Measurements from ENCODE around the gene DOCK6. TPM values are rescaled to one million over a fixed set of nuclear protein-coding genes. Genes with fewer than 3 reads are reported as not detected.

DOCK6 gene, protein sequence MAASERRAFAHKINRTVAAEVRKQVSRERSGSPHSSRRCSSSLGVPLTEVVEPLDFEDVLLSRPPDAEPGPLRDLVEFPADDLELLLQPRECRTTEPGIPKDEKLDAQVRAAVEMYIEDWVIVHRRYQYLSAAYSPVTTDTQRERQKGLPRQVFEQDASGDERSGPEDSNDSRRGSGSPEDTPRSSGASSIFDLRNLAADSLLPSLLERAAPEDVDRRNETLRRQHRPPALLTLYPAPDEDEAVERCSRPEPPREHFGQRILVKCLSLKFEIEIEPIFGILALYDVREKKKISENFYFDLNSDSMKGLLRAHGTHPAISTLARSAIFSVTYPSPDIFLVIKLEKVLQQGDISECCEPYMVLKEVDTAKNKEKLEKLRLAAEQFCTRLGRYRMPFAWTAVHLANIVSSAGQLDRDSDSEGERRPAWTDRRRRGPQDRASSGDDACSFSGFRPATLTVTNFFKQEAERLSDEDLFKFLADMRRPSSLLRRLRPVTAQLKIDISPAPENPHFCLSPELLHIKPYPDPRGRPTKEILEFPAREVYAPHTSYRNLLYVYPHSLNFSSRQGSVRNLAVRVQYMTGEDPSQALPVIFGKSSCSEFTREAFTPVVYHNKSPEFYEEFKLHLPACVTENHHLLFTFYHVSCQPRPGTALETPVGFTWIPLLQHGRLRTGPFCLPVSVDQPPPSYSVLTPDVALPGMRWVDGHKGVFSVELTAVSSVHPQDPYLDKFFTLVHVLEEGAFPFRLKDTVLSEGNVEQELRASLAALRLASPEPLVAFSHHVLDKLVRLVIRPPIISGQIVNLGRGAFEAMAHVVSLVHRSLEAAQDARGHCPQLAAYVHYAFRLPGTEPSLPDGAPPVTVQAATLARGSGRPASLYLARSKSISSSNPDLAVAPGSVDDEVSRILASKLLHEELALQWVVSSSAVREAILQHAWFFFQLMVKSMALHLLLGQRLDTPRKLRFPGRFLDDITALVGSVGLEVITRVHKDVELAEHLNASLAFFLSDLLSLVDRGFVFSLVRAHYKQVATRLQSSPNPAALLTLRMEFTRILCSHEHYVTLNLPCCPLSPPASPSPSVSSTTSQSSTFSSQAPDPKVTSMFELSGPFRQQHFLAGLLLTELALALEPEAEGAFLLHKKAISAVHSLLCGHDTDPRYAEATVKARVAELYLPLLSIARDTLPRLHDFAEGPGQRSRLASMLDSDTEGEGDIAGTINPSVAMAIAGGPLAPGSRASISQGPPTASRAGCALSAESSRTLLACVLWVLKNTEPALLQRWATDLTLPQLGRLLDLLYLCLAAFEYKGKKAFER (N-terminal part only)
- 56.8 and 62.9 TPM in 2 replicates for total RNA-seq

DNA sequence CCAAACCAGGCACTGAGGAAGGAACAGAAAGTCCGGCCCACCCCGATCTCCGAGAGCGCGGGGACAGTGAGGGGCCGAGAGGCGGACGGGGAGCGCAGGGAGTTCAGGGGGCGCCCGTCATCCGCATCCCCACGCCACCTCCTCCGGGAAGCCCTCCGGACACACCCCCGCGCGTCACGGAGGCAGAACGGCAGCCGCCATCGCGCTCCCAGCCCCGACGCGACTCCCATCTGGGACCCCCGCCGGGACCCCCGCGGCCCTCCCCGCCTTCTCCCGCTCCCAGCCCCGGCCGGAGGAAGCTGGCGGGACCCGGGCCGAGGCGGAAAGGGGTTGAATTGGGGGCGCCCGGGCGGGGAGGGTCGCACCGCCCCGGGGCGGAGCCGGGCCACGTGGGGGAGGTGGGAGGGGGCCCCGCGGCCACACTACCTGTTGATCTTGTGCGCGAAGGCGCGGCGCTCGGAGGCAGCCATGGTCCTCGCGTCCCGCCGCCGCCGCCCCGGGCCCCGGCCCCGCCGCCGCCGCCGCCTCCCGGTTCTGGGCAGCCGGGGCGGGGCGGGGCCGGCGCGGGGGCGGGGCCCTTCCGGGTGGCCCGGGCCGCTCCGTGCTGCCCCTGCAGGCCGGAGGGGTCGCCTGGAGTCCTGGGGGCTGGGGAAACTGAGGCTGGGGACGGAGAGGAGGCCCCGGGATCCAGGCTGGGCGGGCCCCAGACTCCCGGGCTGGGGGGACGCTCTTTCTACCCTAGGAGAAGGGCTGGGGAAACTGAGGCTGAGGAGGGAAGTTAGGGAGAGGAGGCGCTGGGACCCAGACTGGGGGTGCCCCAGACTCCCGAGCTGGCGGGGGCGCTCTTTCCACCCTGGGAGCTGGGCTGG is at the start of gene DOCK6:
DOCK6 (minus strand) TSS at position 554 of the 869 bp plus-strand sequence; CDS start at position 470, 84 bp downstream.
- TF ChIP-seq, protein P1, sequence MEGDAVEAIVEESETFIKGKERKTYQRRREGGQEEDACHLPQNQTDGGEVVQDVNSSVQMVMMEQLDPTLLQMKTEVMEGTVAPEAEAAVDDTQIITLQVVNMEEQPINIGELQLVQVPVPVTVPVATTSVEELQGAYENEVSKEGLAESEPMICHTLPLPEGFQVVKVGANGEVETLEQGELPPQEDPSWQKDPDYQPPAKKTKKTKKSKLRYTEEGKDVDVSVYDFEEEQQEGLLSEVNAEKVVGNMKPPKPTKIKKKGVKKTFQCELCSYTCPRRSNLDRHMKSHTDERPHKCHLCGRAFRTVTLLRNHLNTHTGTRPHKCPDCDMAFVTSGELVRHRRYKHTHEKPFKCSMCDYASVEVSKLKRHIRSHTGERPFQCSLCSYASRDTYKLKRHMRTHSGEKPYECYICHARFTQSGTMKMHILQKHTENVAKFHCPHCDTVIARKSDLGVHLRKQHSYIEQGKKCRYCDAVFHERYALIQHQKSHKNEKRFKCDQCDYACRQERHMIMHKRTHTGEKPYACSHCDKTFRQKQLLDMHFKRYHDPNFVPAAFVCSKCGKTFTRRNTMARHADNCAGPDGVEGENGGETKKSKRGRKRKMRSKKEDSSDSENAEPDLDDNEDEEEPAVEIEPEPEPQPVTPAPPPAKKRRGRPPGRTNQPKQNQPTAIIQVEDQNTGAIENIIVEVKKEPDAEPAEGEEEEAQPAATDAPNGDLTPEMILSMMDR (IDR thresholded peaks at IDR 0.05; ENCODE audit: insufficient read depth, low read length, poor library complexity, severe bottlenecking): peak; percentile 52
- DNase-seq (ENCODE audit: low read depth): no peak
- Histone ChIP-seq H3K4me3 (ENCODE audit: low read depth, low read length) (peak within 1 kb of the TSS; percentile 58), H3K36me3 (ENCODE audit: control insufficient read depth, insufficient read depth, low read length) (no peaks in the 10 kb centered on the region), H3K27me3 (ENCODE audit: control insufficient read depth, insufficient read depth, low read length) (no peaks in the 10 kb centered on the region)

DNA sequence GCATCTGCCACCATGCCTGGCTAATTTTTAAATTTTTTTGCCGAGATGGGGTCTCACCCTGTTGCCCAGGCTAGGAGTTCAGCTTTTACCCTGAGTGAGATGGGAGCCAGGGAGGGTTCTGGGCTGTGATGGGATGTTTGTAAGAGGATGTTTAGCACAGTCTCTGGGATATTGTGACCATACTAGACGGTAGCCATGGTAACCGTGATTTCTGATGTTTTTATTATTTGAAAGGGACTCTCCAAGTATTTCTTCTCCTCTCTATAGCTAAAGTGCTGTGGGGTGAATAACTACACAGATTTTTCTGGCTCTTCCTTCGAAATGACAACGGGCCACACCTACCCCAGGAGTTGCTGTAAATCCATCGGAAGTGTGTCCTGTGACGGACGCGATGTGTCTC is 44.0 kb upstream of the DOCK6 start:
- Histone ChIP-seq H3K27me3 (ENCODE audit: control insufficient read depth, insufficient read depth, low read length) (no peaks in the 10 kb centered on the region), H3K4me3 (ENCODE audit: low read depth, low read length) (no peak overlapping the region), H3K36me3 (ENCODE audit: control insufficient read depth, insufficient read depth, low read length) (no peaks in the 10 kb centered on the region)
- no peak for DNase-seq (ENCODE audit: low read depth)
- TF ChIP-seq, protein P1 (IDR thresholded peaks at IDR 0.05; ENCODE audit: insufficient read depth, low read length, poor library complexity, severe bottlenecking): no peak

DNA sequence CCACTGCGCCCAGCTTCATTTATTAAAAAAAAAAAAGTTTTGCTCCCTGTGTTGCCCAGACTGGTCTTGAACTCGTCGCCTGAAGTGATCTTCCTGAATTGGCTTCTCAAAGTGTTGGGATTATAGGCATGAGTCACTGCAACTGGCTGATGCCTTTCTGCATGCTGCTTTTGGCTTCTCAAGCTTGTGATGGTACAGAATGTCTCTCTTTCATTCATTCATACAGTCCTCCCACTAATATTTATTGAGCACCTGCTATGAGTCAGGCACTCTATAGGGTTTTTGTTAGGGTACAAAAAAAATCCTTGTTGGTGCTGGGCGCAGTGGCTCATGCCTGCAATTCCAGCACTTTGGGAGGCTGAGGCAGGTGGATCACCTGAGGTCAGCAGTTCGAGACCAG is 42.6 kb upstream of the DOCK6 start:
- Histone ChIP-seq H3K27me3 (ENCODE audit: control insufficient read depth, insufficient read depth, low read length) (no peaks in the 10 kb centered on the region), H3K4me3 (ENCODE audit: low read depth, low read length) (no peak overlapping the region), H3K36me3 (ENCODE audit: control insufficient read depth, insufficient read depth, low read length) (no peaks in the 10 kb centered on the region)
- TF ChIP-seq, protein P1 (IDR thresholded peaks at IDR 0.05; ENCODE audit: insufficient read depth, low read length, poor library complexity, severe bottlenecking): no peak
- no peak for DNase-seq (ENCODE audit: low read depth)

DNA sequence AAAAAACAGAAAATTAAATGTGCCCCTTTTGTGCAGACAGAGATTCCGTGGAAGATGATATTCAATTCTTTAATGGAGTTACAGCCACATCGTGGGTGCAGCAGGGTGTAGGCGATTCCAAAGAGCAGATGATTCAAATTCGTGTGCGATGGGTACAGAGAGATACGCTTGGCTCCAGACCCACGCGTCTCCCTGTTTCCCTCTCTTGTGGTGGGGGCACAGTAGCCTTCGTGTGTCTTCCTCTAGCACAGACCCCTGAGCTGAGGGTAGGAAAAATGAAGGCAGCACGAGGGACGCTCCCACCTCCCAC is 38.4 kb upstream of the DOCK6 start:
- TF ChIP-seq, protein P1 (IDR thresholded peaks at IDR 0.05; ENCODE audit: insufficient read depth, low read length, poor library complexity, severe bottlenecking): no peak
- no peak for DNase-seq (ENCODE audit: low read depth)
- H3K27me3 ChIP-seq (ENCODE audit: control insufficient read depth, insufficient read depth, low read length): no peaks in the 10 kb centered on the region
- H3K4me3 ChIP-seq (ENCODE audit: low read depth, low read length): no peak overlapping the region
- H3K36me3 ChIP-seq (ENCODE audit: control insufficient read depth, insufficient read depth, low read length): no peaks in the 10 kb centered on the region

Measured in kidney epithelial cell (primary cell).